HG03439 (cell line): ENCODE data around the gene GPC6.

Experiments
- ATAC-seq: cut with Tn5 transposase; IDR thresholded peaks from one replicate; pipeline ENCODE4 v1.9.1; 2021; ENCODE audit warnings: mild to moderate bottlenecking, moderate library complexity; ENCODE audit not compliant: unreplicated experiment

The GPC6 gene

GRCh38 chr13:93766719-93767118 lies 540.1 kb downstream of the GPC6 start:
- ATAC-seq: no peak

- ATAC-seq: no peak
Observed at GRCh38 chr13:93767180-93767916, 540.7 kb downstream of the GPC6 start.

DNA sequence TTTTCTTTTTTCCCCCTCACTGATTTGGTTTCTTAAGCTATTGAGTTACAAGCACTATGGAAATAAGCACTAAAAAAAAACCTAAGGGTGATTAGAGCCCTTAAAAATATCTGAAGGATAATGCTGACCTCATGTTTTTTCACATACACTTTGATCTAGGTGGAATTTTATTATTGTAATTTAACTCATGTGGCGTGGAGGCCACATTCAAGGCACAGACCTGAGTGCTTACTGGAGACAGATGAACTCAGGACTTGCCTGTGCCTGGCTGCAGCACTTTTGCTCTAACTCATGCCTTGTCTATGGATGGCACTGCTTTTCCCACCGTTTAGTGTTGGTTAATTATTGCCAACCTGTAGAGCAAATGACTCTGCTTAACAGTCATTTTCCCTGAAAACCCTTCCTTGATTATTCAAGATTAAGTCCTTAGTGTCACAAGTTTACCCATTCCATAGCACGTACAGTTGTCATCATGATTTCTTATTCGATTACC lies 541.4 kb downstream of the GPC6 start:
- ATAC-seq: no peak

DNA sequence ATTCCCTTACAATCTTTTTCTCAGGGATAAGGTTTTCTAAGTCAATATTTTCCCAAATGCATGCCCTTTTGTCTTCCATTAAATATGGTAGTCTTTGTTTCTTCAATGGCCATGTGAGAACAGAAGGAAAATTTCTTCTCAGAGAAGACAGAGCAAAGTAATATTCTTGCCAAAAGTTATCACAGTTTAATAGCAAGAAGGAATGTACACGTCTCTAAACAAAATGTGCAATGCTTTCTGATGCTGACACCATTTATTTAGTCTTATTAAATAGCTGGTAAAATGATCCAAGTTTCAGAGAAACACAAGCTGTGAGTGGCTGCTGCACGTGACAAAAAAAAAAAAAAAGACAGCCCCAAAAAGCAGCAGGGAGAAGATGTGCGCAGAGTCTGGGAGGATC lies 542.5 kb downstream of the GPC6 start:
- no peak for ATAC-seq

DNA sequence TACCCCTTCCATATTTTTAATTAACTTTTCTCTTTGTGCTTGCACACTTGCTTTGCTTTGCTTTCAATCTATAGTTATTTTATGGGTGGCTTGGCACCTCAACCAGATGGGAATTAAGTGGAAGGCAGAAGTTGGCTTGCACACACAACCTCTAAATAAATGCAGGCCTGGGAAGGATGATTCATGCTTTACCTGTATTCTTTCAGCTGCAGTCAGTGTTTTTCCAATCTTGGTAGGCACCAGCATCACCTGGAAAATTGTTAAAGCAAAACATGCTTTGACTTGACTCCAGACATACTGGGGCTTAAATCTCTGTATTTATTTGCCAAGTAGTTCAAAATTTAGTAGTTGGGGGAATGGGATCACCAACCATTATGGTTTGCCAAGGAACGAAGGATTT lies 543.0 kb downstream of the GPC6 start:
- ATAC-seq: no peak

GRCh38 chr13:93771227-93771626 lies 544.6 kb downstream of the GPC6 start:
- no peak for ATAC-seq

DNA sequence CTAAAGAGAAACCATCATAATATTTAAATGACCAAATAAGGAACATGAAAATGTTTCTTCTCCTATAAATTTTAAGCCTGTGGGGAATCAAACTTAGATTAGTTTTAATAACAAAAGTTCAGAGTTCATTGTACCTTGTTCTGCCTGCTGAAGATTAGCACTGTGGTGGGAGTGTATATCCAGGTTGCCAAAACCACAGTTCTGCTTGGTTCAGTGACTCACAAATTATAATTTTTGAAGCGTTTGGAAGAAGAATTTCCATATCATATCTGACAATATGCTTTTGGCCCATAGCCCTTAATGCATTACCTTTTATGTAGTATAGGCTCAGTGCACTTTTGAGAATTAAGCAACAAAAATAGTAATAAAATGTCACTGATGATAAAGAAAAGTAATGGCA lies 545.2 kb downstream of the GPC6 start:
- no peak for ATAC-seq

- ATAC-seq: no peak
Observed at GRCh38 chr13:93774506-93774905, 547.9 kb downstream of the GPC6 start.

- ATAC-seq: no peak
Observed at GRCh38 chr13:93775027-93775426, 548.4 kb downstream of the GPC6 start.

- no peak for ATAC-seq
Observed at GRCh38 chr13:93775507-93776108, 549.0 kb downstream of the GPC6 start.

DNA sequence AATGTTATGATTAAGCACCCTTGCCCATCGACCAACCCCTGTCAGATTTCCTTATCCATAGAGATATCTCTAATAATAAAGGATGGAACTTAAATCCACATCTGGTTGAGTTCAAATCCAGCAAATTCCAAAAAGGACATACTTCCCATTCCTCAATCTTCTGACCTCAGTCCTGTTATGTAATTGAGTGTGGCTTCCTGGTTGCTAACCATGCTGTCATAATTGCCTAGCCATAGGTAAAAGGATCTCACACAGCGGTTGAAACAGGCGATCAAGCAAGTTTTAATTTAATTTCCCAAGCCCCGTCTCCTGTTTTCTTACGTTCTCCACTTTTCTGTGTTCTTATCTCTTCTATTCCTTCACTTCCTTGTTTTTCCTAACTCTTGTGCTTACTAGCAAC lies 550.3 kb downstream of the GPC6 start:
- no peak for ATAC-seq

DNA sequence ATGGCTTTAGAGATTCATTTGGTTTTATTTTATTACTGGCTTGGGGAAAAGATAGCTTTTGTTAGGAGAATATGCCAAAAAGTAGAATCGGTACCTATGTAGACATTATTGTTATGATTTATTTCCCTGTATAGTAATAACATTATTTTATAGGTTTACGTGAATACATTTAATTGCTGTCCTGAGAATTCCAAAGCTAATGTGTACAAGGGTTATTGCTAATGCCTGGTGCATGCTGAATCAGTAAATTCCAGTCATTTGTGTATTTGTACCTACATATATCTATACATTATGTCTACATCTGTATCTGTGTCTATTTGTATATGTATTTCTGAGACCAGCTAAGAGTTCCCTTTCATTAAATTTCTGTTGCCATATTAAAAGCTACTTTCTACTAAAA lies 550.9 kb downstream of the GPC6 start:
- no peak for ATAC-seq

DNA sequence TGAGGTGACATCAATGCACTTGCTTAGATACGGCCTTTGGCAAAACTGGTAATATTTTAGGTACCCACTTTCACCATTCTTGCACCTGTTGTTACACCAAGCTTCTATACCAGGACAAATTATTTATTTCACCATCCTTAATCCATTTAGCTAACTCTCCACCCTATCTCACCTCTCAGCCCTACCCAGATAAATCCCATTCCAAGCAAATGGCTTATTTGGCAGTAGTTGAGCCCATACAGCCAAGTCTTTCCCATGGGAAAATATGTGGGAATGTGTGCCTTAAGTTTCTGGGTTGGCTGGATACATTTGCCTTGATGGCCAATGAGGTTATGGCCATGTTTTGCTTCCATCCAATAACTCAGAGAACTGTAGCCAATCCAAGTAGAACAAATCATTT lies 551.9 kb downstream of the GPC6 start:
- ATAC-seq: no peak

- no peak for ATAC-seq
Observed at GRCh38 chr13:93784191-93784590, 557.6 kb downstream of the GPC6 start.

DNA sequence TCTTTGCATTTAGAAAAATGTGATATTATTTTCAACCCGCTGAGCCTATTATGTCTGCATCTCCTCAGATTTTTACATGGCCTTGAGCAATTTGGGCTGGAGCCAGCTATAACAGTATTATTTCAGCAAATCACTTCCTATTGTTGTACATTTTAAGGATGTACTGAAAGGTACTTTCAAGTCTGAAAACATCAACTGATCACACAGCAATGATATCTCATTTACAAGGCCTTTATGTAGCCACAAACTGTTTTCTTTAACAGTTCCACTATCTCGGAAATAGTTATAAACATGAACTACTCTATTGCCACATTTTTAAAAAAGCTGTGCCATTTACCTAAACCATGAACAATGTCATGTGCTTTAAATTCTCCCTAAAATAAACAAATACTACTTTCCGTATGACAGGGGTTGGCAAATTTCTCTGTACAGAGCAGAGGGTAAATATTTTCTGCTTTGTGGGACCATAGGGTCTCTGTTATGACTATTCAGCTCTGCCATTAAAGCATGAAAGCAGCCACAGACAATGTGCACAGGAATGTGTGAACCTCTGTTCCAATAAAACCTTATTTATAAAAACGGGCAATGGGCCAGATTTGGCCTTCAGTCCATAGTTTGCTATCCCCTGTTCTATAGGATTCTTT lies 560.4 kb downstream of the GPC6 start:
- ATAC-seq: no peak

GRCh38 chr13:93788456-93788855 lies 561.8 kb downstream of the GPC6 start:
- ATAC-seq: no peak

DNA sequence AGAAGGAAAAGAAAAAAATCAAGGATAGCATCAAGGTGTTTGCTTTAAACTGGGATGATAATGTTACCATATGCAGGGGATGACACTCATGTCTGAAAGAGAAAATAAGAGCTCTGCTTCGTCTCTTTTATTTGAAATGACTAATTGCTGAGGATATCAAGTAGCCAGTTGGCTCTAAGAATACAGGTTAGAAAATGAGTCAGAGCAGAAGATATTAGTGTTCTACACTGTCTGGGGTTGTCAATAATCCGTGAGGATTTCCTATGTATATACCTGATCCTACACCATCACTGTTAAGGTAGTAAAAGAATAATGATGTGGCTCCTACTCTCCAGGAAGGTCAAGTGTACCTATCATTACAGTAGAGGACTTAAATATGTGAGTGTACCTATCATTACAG lies 562.5 kb downstream of the GPC6 start:
- ATAC-seq: no peak

- ATAC-seq: peak; percentile 86
Observed at GRCh38 chr13:93794197-93794885, 567.7 kb downstream of the GPC6 start.

DNA sequence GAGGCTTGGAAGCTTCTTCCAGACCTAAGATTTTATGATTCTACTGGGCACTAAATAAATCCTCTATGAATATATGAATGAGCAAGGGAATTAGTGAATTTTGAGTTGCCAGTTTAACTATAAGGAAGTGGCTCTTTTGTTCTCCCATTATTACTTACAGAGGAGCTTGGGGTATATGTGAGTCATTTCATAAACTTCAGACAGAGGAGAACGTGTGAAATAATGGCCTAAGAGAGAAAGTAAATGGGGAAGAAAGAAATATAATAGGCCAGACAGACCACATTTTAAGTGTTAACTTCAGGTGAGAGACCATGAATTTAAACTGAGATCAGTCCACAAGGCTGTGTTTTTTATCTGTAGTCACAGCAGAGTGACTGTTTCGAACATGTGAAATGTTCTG lies 570.9 kb downstream of the GPC6 start:
- no peak for ATAC-seq

DNA sequence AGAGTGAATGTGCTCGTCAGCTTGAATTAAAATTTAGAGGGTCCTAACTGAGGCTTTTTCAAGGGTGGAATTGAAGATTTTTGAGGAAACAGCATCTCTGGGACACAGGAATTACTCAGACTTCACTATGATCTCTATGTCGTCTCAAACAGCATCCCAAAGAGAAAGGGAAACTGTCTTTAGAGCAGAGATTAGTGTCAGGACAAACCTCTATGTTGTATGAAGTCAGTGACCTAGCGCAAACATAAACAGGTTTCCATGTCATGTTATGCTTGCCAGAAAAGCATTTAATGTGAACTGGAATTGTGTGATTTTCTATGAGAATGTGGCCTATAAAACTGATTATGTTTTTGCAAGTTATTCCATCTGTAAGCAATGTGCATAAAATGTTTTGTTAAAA lies 573.7 kb downstream of the GPC6 start:
- no peak for ATAC-seq

- no peak for ATAC-seq
Observed at GRCh38 chr13:93805736-93806135, 579.1 kb downstream of the GPC6 start.

DNA sequence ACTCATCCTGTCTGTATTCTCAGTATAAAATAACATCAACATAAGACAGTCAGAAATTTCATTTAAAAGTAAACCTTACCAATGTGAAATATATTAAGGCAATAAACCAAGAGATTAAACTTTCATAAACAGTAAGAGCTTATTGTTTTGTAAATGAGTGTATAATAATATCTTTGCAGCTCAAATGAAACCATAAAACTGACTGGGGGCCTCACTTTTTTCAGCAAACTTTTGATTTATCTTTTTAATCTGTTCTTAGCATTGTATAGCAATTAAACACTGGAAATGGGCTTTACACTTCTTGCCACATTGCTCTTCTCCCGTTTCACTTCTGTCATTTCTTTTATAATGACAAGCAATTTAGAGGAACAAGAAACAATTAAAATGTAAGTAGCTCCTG lies 580.3 kb downstream of the GPC6 start:
- no peak for ATAC-seq
